K562 (cell line): ENCODE measurements around the gene KCTD15. TPM values are rescaled to one million over a fixed set of nuclear protein-coding genes. Genes with fewer than 3 reads are reported as not detected.

Source experiments
- ADNP ChIP-seq: fragments of 200-800 bp; sonication (Bioruptor generic); IDR thresholded peaks from 2 replicates; pipeline ENCODE4 v1.6.1; 2016; ENCODE audit warnings: missing genetic modification characterization, missing compliant biosample characterization
- ARHGAP35 ChIP-seq: fragments of 450-650 bp; IDR thresholded peaks from 2 replicates; pipeline ENCODE4 v1.6.1; 2018; ENCODE audit not compliant: partially characterized antibody
- BHLHE40 ChIP-seq: IDR thresholded peaks from 2 replicates; pipeline ENCODE4 v1.6.1; 2011; ENCODE audit warnings: low read length, improper control_type of control experiment
- BRF1 ChIP-seq: IDR thresholded peaks from 3 replicates; pipeline ENCODE4 v1.6.1; 2011; ENCODE audit warnings: borderline replicate concordance, mild to moderate bottlenecking; ENCODE audit not compliant: insufficient read length; ENCODE audit errors: extremely low read depth
- CHCHD3 ChIP-seq: fragments of 250-450 bp; sonication (Bioruptor Pico); IDR thresholded peaks from 2 replicates; pipeline ENCODE4 v2.1.2; 2022; ENCODE audit warnings: mild to moderate bottlenecking
- KLF13 ChIP-seq: fragments of 450-650 bp; IDR thresholded peaks from 2 replicates; pipeline ENCODE4 v1.6.1; 2016; ENCODE audit warnings: missing genetic modification characterization, low read depth, mild to moderate bottlenecking, missing compliant biosample characterization, moderate library complexity, borderline replicate concordance
- MAFF ChIP-seq: IDR thresholded peaks from 2 replicates; pipeline ENCODE4 v1.6.1; 2012; ENCODE audit warnings: low read length, improper control_type of control experiment
- NFATC3 ChIP-seq: fragments of 450-650 bp; IDR thresholded peaks from 2 replicates; pipeline ENCODE4 v1.6.1; 2017; ENCODE audit warnings: mild to moderate bottlenecking
- NFIC ChIP-seq: fragments of 450-650 bp; IDR thresholded peaks from 2 replicates; pipeline ENCODE4 v1.6.1; 2017; ENCODE audit warnings: mild to moderate bottlenecking, inconsistent platforms
- PHB ChIP-seq: fragments of 250-450 bp; sonication (Bioruptor Pico); IDR thresholded peaks from 2 replicates; pipeline ENCODE4 v1.5.0; 2021
- POLR2B ChIP-seq: fragments of 450-650 bp; IDR thresholded peaks from 2 replicates; pipeline ENCODE4 v1.6.1; 2018; ENCODE audit warnings: low read depth; ENCODE audit not compliant: partially characterized antibody
- POLR2G ChIP-seq: fragments of 200-400 bp; formaldehyde crosslinking; IDR thresholded peaks from 2 replicates; pipeline ENCODE4 v1.6.1; 2017; ENCODE audit warnings: low read depth, mild to moderate bottlenecking, antibody characterized with exemption, low read length, moderate library complexity
- RHOXF2B ChIP-seq: fragments of 250-450 bp; sonication (Bioruptor Pico); conservative IDR thresholded peaks from 2 replicates; pipeline ENCODE4 v1.5.1; 2021
- SAFB ChIP-seq: fragments of 200-400 bp; formaldehyde crosslinking; IDR thresholded peaks from 2 replicates; pipeline ENCODE4 v1.6.1; 2017; ENCODE audit warnings: low read depth, low read length, borderline replicate concordance
- STAT5A ChIP-seq: IDR thresholded peaks from 2 replicates; pipeline ENCODE4 v1.6.1; 2012; ENCODE audit warnings: low read length, inconsistent platforms, borderline replicate concordance
- SUPT5H ChIP-seq: fragments of 450-650 bp; IDR thresholded peaks from 2 replicates; pipeline ENCODE4 v1.6.1; 2016
- TFE3 ChIP-seq: fragments of 450-650 bp; formaldehyde crosslinking; IDR thresholded peaks from 2 replicates; pipeline ENCODE4 v1.4.0; 2020; ENCODE audit warnings: mild to moderate bottlenecking, mixed read lengths
- ZNF184 ChIP-seq: sonication (generic); formaldehyde crosslinking; IDR thresholded peaks from 2 replicates; pipeline ENCODE4 v1.5.0; 2020; ENCODE audit warnings: missing genetic modification reagents
- polyA plus RNA-seq, 8 experiments: library from polyadenylated mRNA; depleted of rRNA in 4 of 8; stranded (reverse) in 5 of 8; unstranded in 3 of 8; fragments of >200 nt; fragmentation: Nextera tagmentation in 2 of 8; fragmentation: Illumina TruSeq in 1 of 8; extraction: Ambion mirVana in 2 of 8; extraction: Trizol in 1 of 8; gene quantifications; 2 replicates each; pipeline versions ENCODE4 v1.2.1 to v1.2.3, GENCODE V29; 2011 to 2014; ENCODE audit warnings: inconsistent platforms in 1 of 8, missing spikeins in 1 of 8
- total RNA-seq, 7 experiments: library from RNA; depleted of rRNA in 6 of 7; stranded (reverse); fragments of >200 nt in 6 of 7; fragmentation: Illumina TruSeq in 2 of 7; extraction: Trizol in 2 of 7; gene quantifications; 2 replicates each; pipeline versions ENCODE4 v1.2.1 to v1.2.3, GENCODE V29; 2011 to 2021; ENCODE audit warnings: low replicate concordance in 1 of 7

The KCTD15 gene
- total and polyA plus RNA-seq, 9 of the 15 experiments (the other 6 are each of a cell fraction or from before 2014, with no cell fraction given), result 1.7 to 49.0 (median 11.8) TPM

- TF ChIP-seq ZNF184, result no peak
- TF ChIP-seq MAFF, result no peak
- TF ChIP-seq ADNP (tag), result no peak
- no peak for TF ChIP-seq STAT5A
- TF ChIP-seq KLF13 (tag), result no peak
- no peak for TF ChIP-seq ARHGAP35
- TF ChIP-seq TFE3 (CRISPR knock-in tag), result no peak
- TF ChIP-seq BRF1, result no peak
- peak; percentile 87 for TF ChIP-seq POLR2G
- TF ChIP-seq BHLHE40, result 0 out of 2 replicates have a peak, but pooled peaks have one; percentile 48
- peak; percentile 83 for TF ChIP-seq SUPT5H
- TF ChIP-seq PHB (CRISPR knock-in tag), result no peak
- TF ChIP-seq SAFB, result no peak
- no peak for TF ChIP-seq NFATC3
- TF ChIP-seq NFIC, result no peak; the same call in 1 of the 2 replicates
- no peak for TF ChIP-seq CHCHD3 (CRISPR knock-in tag)
- TF ChIP-seq POLR2B, result peak; percentile 56
- TF ChIP-seq RHOXF2B (CRISPR knock-in tag), result no peak
These were observed 1.1 kb upstream of the KCTD15 start (continued) for GRCh38 chr19:33795370-33796163.
